ENCODE data around the gene HHIPL1.
A peak's percentile ranks its signal among the peaks of the same experiment; 100 is the strongest.

Gene HHIPL1

DNA sequence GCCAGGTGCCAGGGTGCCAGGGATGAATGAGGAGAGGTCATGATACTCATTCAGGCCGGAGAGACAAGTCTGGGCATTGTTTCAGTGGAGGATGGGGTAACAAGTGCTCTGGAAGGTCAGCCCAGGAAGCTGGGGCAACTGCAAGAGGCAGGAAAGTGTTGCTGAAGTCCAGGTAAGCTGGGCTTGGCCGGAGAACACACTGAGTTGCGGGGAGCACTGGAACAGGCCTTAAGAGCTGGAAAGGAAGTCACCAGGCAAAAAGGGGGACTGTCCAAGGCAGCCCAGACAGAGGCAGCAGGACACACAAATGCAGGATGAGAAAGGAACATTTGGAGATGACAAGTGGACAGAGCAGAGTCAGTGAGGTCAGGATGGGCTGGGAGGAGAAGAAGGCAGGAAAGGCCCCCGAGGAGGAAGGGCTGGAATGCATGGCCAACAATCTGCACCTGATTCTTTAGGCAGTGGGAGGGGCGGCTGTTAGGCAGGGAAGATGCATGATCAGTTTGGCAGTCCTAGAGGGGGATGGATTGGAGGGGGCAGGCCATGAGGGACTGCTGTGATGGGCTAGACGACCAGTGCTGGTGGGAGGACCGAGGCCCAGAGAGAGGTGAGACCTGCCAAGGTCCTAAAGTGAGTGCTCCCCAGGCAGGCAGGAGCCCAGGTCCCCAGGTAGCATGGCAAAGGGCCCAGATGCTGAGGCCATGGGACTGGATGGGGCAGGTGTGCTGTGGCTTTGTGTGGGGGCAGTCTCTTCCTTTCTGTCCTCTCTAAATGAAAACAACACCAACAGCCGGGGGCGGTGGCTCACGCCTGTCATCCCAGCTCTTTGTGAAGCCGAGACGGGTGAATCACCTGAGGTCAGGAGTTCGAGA is 17.2 kb upstream of the HHIPL1 start:
- in situ Hi-C loops (cut with HindIII; ENCODE audit: low pct_ligation_motif_present, low sequenced_read_pairs): no loop called here
- TF ChIP-seq, protein P1, sequence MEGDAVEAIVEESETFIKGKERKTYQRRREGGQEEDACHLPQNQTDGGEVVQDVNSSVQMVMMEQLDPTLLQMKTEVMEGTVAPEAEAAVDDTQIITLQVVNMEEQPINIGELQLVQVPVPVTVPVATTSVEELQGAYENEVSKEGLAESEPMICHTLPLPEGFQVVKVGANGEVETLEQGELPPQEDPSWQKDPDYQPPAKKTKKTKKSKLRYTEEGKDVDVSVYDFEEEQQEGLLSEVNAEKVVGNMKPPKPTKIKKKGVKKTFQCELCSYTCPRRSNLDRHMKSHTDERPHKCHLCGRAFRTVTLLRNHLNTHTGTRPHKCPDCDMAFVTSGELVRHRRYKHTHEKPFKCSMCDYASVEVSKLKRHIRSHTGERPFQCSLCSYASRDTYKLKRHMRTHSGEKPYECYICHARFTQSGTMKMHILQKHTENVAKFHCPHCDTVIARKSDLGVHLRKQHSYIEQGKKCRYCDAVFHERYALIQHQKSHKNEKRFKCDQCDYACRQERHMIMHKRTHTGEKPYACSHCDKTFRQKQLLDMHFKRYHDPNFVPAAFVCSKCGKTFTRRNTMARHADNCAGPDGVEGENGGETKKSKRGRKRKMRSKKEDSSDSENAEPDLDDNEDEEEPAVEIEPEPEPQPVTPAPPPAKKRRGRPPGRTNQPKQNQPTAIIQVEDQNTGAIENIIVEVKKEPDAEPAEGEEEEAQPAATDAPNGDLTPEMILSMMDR (IDR thresholded peaks at IDR 0.05; ENCODE audit: low read depth, low read length, missing control alignments): no peak
- no peak for DNase-seq
- H3K27me3 ChIP-seq (replicated peaks): no peaks in the 10 kb centered on the region
- no peak overlapping the region for H3K4me3 ChIP-seq (ENCODE audit: low read depth, low read length)
- H3K27ac ChIP-seq: no peak overlapping the region
- H3K36me3 ChIP-seq (replicated peaks): no peaks in the 10 kb centered on the region

DNA sequence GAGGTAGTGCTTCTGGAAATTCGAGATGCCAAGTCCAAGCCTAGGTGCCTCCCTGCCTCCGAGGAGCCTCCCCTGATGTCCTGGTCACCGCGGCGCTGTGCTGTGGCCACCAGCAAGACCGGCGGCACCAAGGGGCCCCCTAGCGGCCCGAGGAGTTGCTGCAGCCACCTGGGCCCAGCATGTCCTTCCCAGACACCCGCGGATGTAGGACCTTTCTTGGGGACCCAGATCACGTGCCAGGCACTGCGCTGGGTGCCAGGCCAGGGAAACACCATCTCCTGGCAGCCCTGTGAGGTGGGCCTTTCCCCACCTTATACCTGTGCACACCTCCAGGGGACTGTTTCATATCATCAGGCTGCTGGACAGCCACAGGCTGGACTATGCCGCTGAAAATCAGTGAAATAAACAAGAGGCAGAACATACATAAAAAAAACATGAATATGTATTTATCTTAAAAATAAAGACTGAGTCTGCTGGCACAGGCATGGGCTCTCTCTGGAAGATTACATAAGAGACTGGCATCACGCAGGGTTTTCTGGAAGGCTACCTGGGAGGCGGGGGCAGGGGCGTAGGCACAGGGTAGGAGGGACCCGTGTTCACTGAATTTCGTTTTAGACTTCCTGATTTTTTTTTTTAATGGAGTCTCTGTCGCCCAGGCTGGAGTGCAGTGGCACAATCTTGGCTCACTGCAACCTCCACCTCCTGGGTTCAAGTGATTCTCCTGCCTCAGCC is 15.9 kb upstream of the HHIPL1 start:
- no peaks in the 10 kb centered on the region for H3K36me3 ChIP-seq (replicated peaks)
- in situ Hi-C loops (cut with HindIII; ENCODE audit: low pct_ligation_motif_present, low sequenced_read_pairs): no loop called here
- H3K27ac ChIP-seq: no peak overlapping the region
- TF ChIP-seq, protein P1 (IDR thresholded peaks at IDR 0.05; ENCODE audit: low read depth, low read length, missing control alignments): peak; percentile 100
- peak; percentile 60 for DNase-seq
- H3K27me3 ChIP-seq (replicated peaks): no peaks in the 10 kb centered on the region
- no peak overlapping the region for H3K4me3 ChIP-seq (ENCODE audit: low read depth, low read length)

DNA sequence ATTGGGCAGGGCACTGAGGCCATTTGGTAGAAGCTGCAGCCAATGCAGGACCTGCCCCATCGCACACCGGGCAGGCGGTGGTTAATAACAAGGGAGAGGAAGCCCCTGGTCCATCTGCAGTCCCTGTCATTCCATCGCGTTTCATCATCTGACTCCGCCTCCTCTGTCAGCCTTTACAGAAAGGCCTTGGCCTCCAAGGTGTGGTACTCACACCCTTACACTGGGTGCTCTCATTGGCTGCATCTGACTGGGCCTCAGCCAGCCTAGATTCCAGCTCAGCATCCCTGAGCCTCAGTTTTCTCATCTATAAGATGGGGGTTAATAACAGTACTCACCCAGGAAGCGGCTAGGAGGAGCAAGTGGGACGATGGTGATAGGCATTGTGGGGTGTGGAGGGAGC is 14.7 kb upstream of the HHIPL1 start:
- DNase-seq: no peak
- in situ Hi-C loops (cut with HindIII; ENCODE audit: low pct_ligation_motif_present, low sequenced_read_pairs): no loop called here

DNA sequence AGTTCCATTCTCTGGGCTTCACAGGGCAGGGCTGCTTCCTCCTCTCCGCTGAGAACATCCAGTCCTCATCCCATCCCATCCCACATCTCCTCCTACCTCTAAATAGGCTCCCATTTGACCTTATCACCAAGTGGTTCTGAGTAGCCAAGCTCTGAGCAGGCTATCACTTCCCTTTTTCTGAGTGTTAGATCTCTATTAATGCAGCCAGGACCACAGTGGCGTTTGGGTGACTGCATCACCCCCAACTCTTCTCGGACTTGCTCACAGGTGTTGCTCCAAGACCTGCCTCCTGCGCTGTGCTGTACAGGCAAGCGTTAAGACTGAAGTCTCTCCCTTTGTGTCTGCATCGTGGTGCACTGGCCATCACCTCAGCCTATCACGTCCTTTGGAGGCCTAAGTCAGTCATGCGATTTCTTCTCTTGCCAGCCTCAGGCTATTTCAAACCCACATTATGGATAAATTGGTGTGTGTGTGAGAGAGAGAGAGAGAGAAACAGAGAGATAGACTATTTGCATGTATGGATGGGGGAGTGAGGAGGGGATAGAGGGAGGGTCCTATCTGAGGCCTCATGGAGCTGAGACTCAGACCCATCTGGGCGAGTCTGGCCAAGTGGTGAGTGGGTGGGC is 12.4 kb upstream of the HHIPL1 start:
- DNase-seq: no peak
- in situ Hi-C loops (cut with HindIII; ENCODE audit: low pct_ligation_motif_present, low sequenced_read_pairs): no loop called here
- no peaks in the 10 kb centered on the region for H3K36me3 ChIP-seq (replicated peaks)
- H3K4me3 ChIP-seq (ENCODE audit: low read depth, low read length): no peak overlapping the region
- H3K27me3 ChIP-seq (replicated peaks): no peaks in the 10 kb centered on the region
- TF ChIP-seq, protein P1 (IDR thresholded peaks at IDR 0.05; ENCODE audit: low read depth, low read length, missing control alignments): no peak
- H3K27ac ChIP-seq: no peak overlapping the region

More for the DNA sequence above, 14.7 kb upstream of the HHIPL1 start:
- no peak overlapping the region for H3K27ac ChIP-seq
- no peak overlapping the region for H3K4me3 ChIP-seq (ENCODE audit: low read depth, low read length)
- TF ChIP-seq, protein P1 (IDR thresholded peaks at IDR 0.05; ENCODE audit: low read depth, low read length, missing control alignments): no peak
- H3K36me3 ChIP-seq (replicated peaks): no peaks in the 10 kb centered on the region
- H3K27me3 ChIP-seq (replicated peaks): no peaks in the 10 kb centered on the region

DNA sequence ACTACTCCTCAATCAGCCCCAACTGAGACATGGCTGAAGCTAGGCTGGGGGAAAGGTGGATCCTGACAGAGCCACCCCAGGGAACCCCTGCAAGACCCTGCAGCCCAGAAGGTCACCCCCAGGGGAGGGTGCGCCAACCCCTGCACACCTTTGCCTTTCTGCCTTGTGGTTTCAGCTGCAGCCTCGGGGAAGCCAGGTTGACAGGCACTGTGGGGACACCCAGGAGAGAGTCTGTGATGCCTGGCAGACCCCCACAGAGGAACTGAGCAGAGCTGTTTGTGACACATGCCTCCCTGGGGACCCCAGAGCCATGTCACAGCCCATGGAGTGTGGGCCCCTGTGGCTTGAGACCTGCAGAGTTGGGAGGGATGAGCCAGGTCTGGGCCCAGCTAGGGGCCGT is 11.8 kb upstream of the HHIPL1 start:
- in situ Hi-C loops (cut with HindIII; ENCODE audit: low pct_ligation_motif_present, low sequenced_read_pairs): no loop called here
- Histone ChIP-seq H3K4me3 (ENCODE audit: low read depth, low read length) (no peak overlapping the region), H3K27ac (no peak overlapping the region), H3K27me3 (replicated peaks) (no peaks in the 10 kb centered on the region), H3K36me3 (replicated peaks) (no peaks in the 10 kb centered on the region)
- TF ChIP-seq, protein P1 (IDR thresholded peaks at IDR 0.05; ENCODE audit: low read depth, low read length, missing control alignments): no peak
- DNase-seq: no peak
